T-cell (primary cell): ENCODE measurements around the gene WIPI1. TPM values are rescaled to one million over a fixed set of nuclear protein-coding genes. Genes with fewer than 3 reads are reported as not detected.

ENCODE experiments used
- ATAC-seq, 4 experiments: fragments of 200-7000 bp in 3 of 4; fragments of 150-1000 bp in 1 of 4; cut with Tn5 transposase; replicated peaks in 1 of 4; 1 replicate in 3 of 4; 2 replicates in 1 of 4; pipeline ENCODE4 v1.10.0; 2021; ENCODE audit warnings: moderate library complexity in 3 of 4, mild to moderate bottlenecking in 2 of 4, moderate number of reproducible peaks in 1 of 4
- CTCF ChIA-PET, 2 donors: fragments of 300-600 bp; sonication (Branson Sonifier 250); formaldehyde crosslinking; loops; one replicate each; lab custom pipeline; 2022; ENCODE audit warnings: antibody characterized with exemption in 2 of 2; lab: Charles Lee
- POLR2A ChIA-PET, 2 donors: fragments of 300-600 bp; sonication (Branson Sonifier 250); formaldehyde crosslinking; loops; one replicate each; lab custom pipeline; 2022; ENCODE audit warnings: antibody characterized with exemption in 2 of 2; lab: Charles Lee
- DNase-seq, 35 experiments: peaks; one replicate each; pipeline versions ENCODE4 v3.0.0 to v3.0.0-alpha.2; 2013 to 2023
- H3K27ac ChIP-seq: one replicate; pipeline ENCODE4 v1.5.1; 2013; ENCODE audit warnings: low read length
- H3K27me3 ChIP-seq, 2 experiments: replicated peaks in 1 of 2; 1 replicate in 1 of 2; 2 replicates in 1 of 2; pipeline versions ENCODE4 v1.6.1 to v1.7.0; 2013; ENCODE audit warnings: low read length in 1 of 2, mixed read lengths in 1 of 2; ENCODE audit not compliant: control insufficient read depth in 2 of 2, insufficient read depth in 2 of 2; ENCODE audit errors: extremely low read depth in 1 of 2
- H3K36me3 ChIP-seq, 2 donors: 1 replicate in 1 of 2; 2 replicates in 1 of 2; pipeline versions ENCODE4 v1.6.1 to v1.7.0; 2013; ENCODE audit warnings: low read length in 1 of 2; ENCODE audit not compliant: control insufficient read depth in 2 of 2, insufficient read depth in 1 of 2; ENCODE audit errors: extremely low read depth in 1 of 2
- H3K4me1 ChIP-seq, 2 experiments: 1 replicate in 1 of 2; 2 replicates in 1 of 2; pipeline versions ENCODE4 v1.6.1 to v1.7.0; 2013; ENCODE audit warnings: low read length in 2 of 2, mixed read lengths in 1 of 2; ENCODE audit not compliant: insufficient read depth in 2 of 2, control insufficient read depth in 1 of 2; ENCODE audit errors: extremely low read depth in 1 of 2
- H3K4me3 ChIP-seq, 2 donors: 1 replicate in 1 of 2; 2 replicates in 1 of 2; pipeline versions ENCODE4 v1.5.1 to v1.7.0; 2013; ENCODE audit warnings: mild to moderate bottlenecking in 2 of 2, low read length in 1 of 2, moderate library complexity in 1 of 2; ENCODE audit not compliant: control insufficient read depth in 1 of 2; ENCODE audit errors: extremely low read depth in 1 of 2
- H3K9me3 ChIP-seq: 2 replicates; pipeline ENCODE4 v1.7.0; 2013
- H3K27ac Mint-ChIP-seq, 2 donors: one replicate each; pipeline ENCODE4 v1.8.0; 2020 to 2021; ENCODE audit warnings: mild to moderate bottlenecking in 2 of 2, mixed read lengths in 2 of 2
- H3K27me3 Mint-ChIP-seq, 2 donors: one replicate each; pipeline ENCODE4 v1.8.0; 2021 to 2022; ENCODE audit warnings: mixed read lengths in 2 of 2
- H3K36me3 Mint-ChIP-seq: one replicate; pipeline ENCODE4 v1.8.0; 2021; ENCODE audit warnings: mixed read lengths
- H3K4me1 Mint-ChIP-seq, 3 donors: one replicate each; pipeline ENCODE4 v1.8.0; 2020 to 2022; ENCODE audit warnings: mixed read lengths in 3 of 3, mild to moderate bottlenecking in 1 of 3
- H3K4me3 Mint-ChIP-seq, 3 donors: one replicate each; pipeline ENCODE4 v1.8.0; 2020 to 2022; ENCODE audit warnings: mild to moderate bottlenecking in 3 of 3, mixed read lengths in 3 of 3, moderate library complexity in 3 of 3
- H3K9me3 Mint-ChIP-seq, 3 donors: one replicate each; pipeline ENCODE4 v1.8.0; 2020 to 2022; ENCODE audit warnings: mixed read lengths in 3 of 3
- WGBS: methylation state at CpG from one replicate; pipeline ENCODE4 v1.1.5; 2013; ENCODE audit warnings: missing lambda C conversion rate; ENCODE audit not compliant: insufficient coverage; 5-methylcytosine and 5-hydroxymethylcytosine counted together
- total RNA-seq, 35 experiments: library from RNA in 6 of 35; stranded (reverse) in 6 of 35; fragments of 120-200 nt in 1 of 35; gene quantifications; one replicate each; pipeline versions ENCODE4 v1.2.1 to v1.2.4 and lab custom pipeline; 2013 to 2026

The WIPI1 gene
- total RNA-seq, 5 donors from 2014 or later (not counting 1 experiment from before 2014, with no cell fraction given), result 5.4 to 11.8 (median 9.7) TPM

GRCh38 chr17:68391561-68392268 is 65.6 kb downstream of the WIPI1 start:
- ChIA-PET CTCF (interaction anchor here in 1 of 2 donors (0.6 kb wide), 1 partner anchor 122 kb away, joined by 6 read pairs; no protein-coding TSS in a partner anchor), POLR2A (no interaction called here)
- no peak overlapping the region for H3K27ac Mint-ChIP-seq
- 98% methylated on average over 12 of the region's 16 CpGs for WGBS
- peaks cover 0 to 2% of the 10 kb centered on the region in 2 experiments for H3K4me1 ChIP-seq
- peaks cover 2 to 3% (median 3%) of the 10 kb centered on the region in 3 donors for H3K4me1 Mint-ChIP-seq
- no peak overlapping the region for H3K4me3 Mint-ChIP-seq
- DNase-seq (no peak), ATAC-seq (no peak)
- no peaks in the 10 kb centered on the region for H3K9me3 ChIP-seq
- no peaks in the 10 kb centered on the region for H3K27me3 ChIP-seq
- peaks cover 9% of the 10 kb centered on the region for H3K36me3 Mint-ChIP-seq
- no peaks in the 10 kb centered on the region for H3K27me3 Mint-ChIP-seq
- H3K36me3 ChIP-seq, result no peaks in the 10 kb centered on the region
- no peak overlapping the region for H3K4me3 ChIP-seq
- peaks cover 3 to 5% (median 3%) of the 10 kb centered on the region in 3 donors for H3K9me3 Mint-ChIP-seq
- H3K27ac ChIP-seq, result no peak overlapping the region

- no peaks in the 10 kb centered on the region for H3K9me3 ChIP-seq
- WGBS, result 90% methylated on average over 10 of the region's 11 CpGs
- no peak overlapping the region for H3K27ac ChIP-seq
- Mint-ChIP-seq H3K27me3 (no peaks in the 10 kb centered on the region), H3K9me3 (peaks cover 3 to 5% (median 3%) of the 10 kb centered on the region in 3 donors), H3K27ac (no peak overlapping the region), H3K4me1 (no peaks in the 10 kb centered on the region), H3K4me3 (no peak overlapping the region), H3K36me3 (peaks cover 9% of the 10 kb centered on the region)
- H3K4me3 ChIP-seq, result no peak overlapping the region
- ChIA-PET POLR2A (interaction anchor here in 1 of 2 donors (0.7 kb wide), 1 partner anchor 101 kb away, joined by 10 read pairs; no protein-coding TSS in a partner anchor), CTCF (interaction anchor here (0.6 kb wide), 2 partner anchors 36 to 121 kb away, joined by 4 to 6 read pairs; no protein-coding TSS in a partner anchor)
- no peaks in the 10 kb centered on the region for H3K4me1 ChIP-seq
- H3K27me3 ChIP-seq, result no peaks in the 10 kb centered on the region
- no peaks in the 10 kb centered on the region for H3K36me3 ChIP-seq
- no peak for ATAC-seq
- no peak for DNase-seq
These were observed 66.3 kb downstream of the WIPI1 start for GRCh38 chr17:68390888-68391545.

DNA sequence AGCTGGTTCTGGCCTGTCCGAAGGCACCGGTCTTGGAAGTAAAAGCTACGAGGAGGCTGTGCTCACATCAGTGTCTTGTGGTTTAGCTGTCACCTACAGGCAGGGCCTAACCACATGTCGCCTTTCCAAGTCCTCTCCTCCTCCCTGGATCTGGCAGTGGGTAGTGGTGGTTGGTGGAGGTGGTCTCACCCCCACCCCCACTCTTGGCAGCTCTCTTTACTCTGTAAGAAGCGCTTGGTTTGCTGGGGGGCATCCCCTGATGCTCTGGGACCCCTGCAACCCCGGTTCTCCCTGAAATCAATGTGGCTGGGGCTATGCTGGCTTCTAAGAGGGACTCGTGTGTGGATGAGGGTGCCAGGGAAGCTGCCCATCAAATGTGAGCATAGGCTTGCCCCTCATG is 68.3 kb downstream of the WIPI1 start:
- ChIA-PET CTCF (no interaction called here), POLR2A (no interaction called here)
- ATAC-seq (no peak), DNase-seq (no peak)
- Histone ChIP-seq H3K27ac (no peak overlapping the region), H3K9me3 (no peaks in the 10 kb centered on the region), H3K4me1 (peaks cover 2 to 7% of the 10 kb centered on the region in 2 experiments), H3K4me3 (no peak overlapping the region), H3K27me3 (no peaks in the 10 kb centered on the region), H3K36me3 (no peaks in the 10 kb centered on the region)
- no peaks in the 10 kb centered on the region for H3K36me3 Mint-ChIP-seq
- no peaks in the 10 kb centered on the region for H3K9me3 Mint-ChIP-seq
- no peak overlapping the region for H3K27ac Mint-ChIP-seq
- H3K4me1 Mint-ChIP-seq, result peaks cover 7 to 12% (median 10%) of the 10 kb centered on the region in 3 donors
- WGBS, result 83% methylated on average over 2 of the region's 7 CpGs
- H3K27me3 Mint-ChIP-seq, result no peaks in the 10 kb centered on the region
- no peak overlapping the region for H3K4me3 Mint-ChIP-seq

DNA sequence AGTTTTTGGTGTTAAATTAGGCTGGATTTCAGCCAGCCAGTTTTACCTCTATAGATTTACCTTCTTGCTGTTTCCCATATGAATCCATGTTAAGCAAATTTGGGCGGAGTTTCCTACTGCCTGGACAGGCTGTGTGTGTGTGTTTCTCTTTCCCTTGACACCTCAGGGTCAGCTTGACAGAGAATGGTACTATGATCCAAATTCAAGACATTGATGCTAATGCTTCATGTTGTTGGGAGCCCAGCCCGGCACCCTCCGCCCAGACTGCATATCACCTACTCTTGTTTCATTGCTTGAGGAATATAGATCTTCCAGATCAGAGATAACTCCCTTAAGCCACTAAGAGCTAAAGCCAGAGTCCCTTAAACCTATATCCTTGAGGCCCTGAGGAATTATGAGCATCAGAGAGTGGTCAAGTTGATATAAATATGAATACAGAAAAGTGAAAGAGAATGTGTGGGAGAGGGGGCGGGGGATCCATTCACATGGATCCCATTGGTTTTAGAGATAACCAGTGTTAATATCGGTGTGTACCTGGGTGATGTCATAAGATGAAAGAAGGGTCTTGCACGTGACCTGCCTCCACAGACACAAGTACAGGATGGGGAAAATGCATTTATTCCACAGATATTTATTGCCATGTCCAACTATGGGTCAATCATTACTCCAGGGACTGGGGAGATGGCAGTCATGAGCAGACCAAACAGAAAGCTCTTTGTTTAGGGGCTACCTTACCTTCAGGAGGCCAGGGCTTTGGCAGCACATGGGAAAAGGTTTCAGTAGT is 69.7 kb downstream of the WIPI1 start:
- Histone ChIP-seq H3K4me1 (peaks cover 11 to 17% of the 10 kb centered on the region in 2 experiments), H3K9me3 (no peaks in the 10 kb centered on the region), H3K36me3 (no peaks in the 10 kb centered on the region), H3K27ac (no peak overlapping the region), H3K4me3 (no peak overlapping the region), H3K27me3 (no peaks in the 10 kb centered on the region)
- no peaks in the 10 kb centered on the region for H3K9me3 Mint-ChIP-seq
- WGBS, result 100% methylated on average over 4 of the region's 6 CpGs
- H3K4me3 Mint-ChIP-seq, result no peak overlapping the region
- ATAC-seq (no peak), DNase-seq (no peak)
- H3K36me3 Mint-ChIP-seq, result no peaks in the 10 kb centered on the region
- CTCF ChIA-PET, result interaction anchor here in 1 of 2 donors (0.6 kb wide), 1 partner anchor 8 kb away, joined by 3 read pairs; no protein-coding TSS in a partner anchor
- H3K4me1 Mint-ChIP-seq, result peaks cover 20 to 25% (median 24%) of the 10 kb centered on the region in 3 donors
- POLR2A ChIA-PET, result no interaction called here
- no peak overlapping the region for H3K27ac Mint-ChIP-seq
- no peaks in the 10 kb centered on the region for H3K27me3 Mint-ChIP-seq

DNA sequence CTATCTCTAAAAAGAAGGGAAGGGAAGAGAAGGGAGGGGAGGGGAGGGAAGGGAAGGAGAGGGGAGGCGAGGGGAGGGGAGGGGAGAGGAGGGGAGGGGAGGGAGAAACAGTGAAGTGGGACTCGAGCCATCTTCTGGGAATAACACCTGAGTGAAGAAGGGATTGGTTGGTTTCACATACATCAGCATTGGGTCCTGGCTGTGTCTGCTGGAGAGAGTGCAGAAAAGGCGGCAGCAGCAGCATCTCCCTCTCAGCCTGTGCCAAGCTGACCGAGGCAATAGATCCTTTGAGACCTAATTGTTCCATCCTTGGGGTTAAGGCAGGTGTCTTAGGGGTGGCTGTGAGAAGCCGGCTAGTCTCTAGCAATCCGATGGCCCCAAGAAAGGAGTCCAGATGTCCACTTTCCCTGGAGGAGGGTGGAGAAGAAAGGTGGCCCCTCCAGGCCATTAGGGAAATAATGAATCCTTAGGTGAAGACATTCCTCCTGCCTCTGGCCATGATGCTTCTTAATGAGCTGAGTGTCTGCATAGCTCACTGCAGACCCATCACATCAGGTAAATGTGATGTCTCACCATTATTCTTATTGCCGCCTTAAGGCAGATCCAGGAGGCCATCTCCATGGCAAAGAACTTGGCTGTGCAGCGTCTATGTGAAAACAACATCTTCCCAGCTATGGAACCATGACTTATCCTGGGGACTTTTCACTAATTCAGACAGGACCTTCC is 71.6 kb downstream of the WIPI1 start:
- Histone ChIP-seq H3K9me3 (no peaks in the 10 kb centered on the region), H3K36me3 (no peaks in the 10 kb centered on the region), H3K4me3 (no peak overlapping the region), H3K27me3 (no peaks in the 10 kb centered on the region), H3K4me1 (peaks cover 11 to 17% of the 10 kb centered on the region in 2 experiments), H3K27ac (no peak overlapping the region)
- Mint-ChIP-seq H3K36me3 (no peaks in the 10 kb centered on the region), H3K4me1 (peaks cover 25 to 35% (median 32%) of the 10 kb centered on the region in 3 donors), H3K27me3 (no peaks in the 10 kb centered on the region), H3K27ac (no peak overlapping the region), H3K4me3 (no peak overlapping the region), H3K9me3 (no peaks in the 10 kb centered on the region)
- DNase-seq, result no peak
- CTCF ChIA-PET, result no interaction called here
- POLR2A ChIA-PET, result interaction anchor here in 1 of 2 donors (0.5 kb wide), 1 partner anchor 10 kb away, joined by 3 read pairs; no protein-coding TSS in a partner anchor
- WGBS, result 98% methylated on average over 6 of the region's 8 CpGs
- ATAC-seq, result no peak
